HCT116 (cell line): Measurements from ENCODE around the gene UGP2. TPM values are rescaled to one million over a fixed set of nuclear protein-coding genes. Genes with fewer than 3 reads are reported as not detected.

ENCODE experiments used
- ATAC-seq: fragments of 200-7000 bp; cut with Tn5 transposase; 2 replicates; pipeline ENCODE4 v1.9.1; 2020; ENCODE audit warnings: mild to moderate bottlenecking, moderate library complexity
- BruUV-seq: library from RNA; stranded (reverse); fragments of 400-500 nt; replicated peaks from 2 replicates; lab custom pipeline; 2021; lab: Mats Ljungman, UMichigan
- CTCF ChIA-PET: fragments of 300-600 bp; sonication (Branson Sonifier 250); formaldehyde crosslinking; loops from one replicate; lab custom pipeline; 2021; ENCODE audit warnings: antibody characterized with exemption; lab: Charles Lee
- POLR2A ChIA-PET: fragments of 300-600, 350-600 bp; sonication (Branson Sonifier 250); formaldehyde crosslinking; loops from one replicate; lab custom pipeline; 2021; ENCODE audit warnings: antibody characterized with exemption; lab: Charles Lee
- RAD21 ChIA-PET, 2 experiments: fragments of 300-600 bp; sonication (Branson Sonifier 250); formaldehyde crosslinking; loops; one replicate each; lab custom pipeline; 2023; ENCODE audit warnings: low total read pairs in 2 of 2; ENCODE audit not compliant: uncharacterized antibody in 2 of 2, unreplicated experiment in 2 of 2, low non-redundant PET in 1 of 2; lab: Charles Lee
- DNase-seq: peaks from one replicate; pipeline ENCODE4 v3.0.0-alpha.2; 2010; ENCODE audit warnings: low read depth, low spot score
- H2AFZ ChIP-seq: fragments of 200-600 bp; shearing (Covaris generic), sonication (generic); 2 replicates; pipeline ENCODE4 v1.6.1; 2017; ENCODE audit warnings: low read depth, mixed run types, mixed read lengths, antibody characterized with exemption, low read length; ENCODE audit not compliant: poor library complexity, severe bottlenecking
- H3K27ac ChIP-seq: 2 replicates; pipeline ENCODE4 v1.5.1; 2012; ENCODE audit warnings: low read depth, low read length
- H3K27me3 ChIP-seq: fragments of 200-600 bp; sonication (generic); 2 replicates; pipeline ENCODE4 v1.6.1; 2016; ENCODE audit warnings: mixed run types, low read length, mixed read lengths; ENCODE audit not compliant: insufficient read depth
- H3K36me3 ChIP-seq, 2 experiments: fragments of 200-500 bp in 1 of 2; fragments of 200-600 bp in 1 of 2; sonication (Bioruptor generic) in 1 of 2; sonication (generic) in 1 of 2; 2 replicates each; pipeline versions ENCODE4 v1.5.1 to v1.6.1; 2014 to 2016; ENCODE audit warnings: low read length in 2 of 2, inconsistent platforms in 1 of 2, mixed read lengths in 1 of 2, mixed run types in 1 of 2; ENCODE audit not compliant: insufficient read depth in 2 of 2, control insufficient read depth in 1 of 2
- H3K4me1 ChIP-seq, 2 experiments: fragments of 200-600 bp in 1 of 2; sonication (generic) in 1 of 2; 2 replicates each; pipeline versions ENCODE4 v1.5.1 to v1.6.1; 2012 to 2017; ENCODE audit warnings: low read length in 2 of 2, inconsistent platforms in 1 of 2, mild to moderate bottlenecking in 1 of 2, mixed read lengths in 1 of 2, mixed run types in 1 of 2, moderate library complexity in 1 of 2; ENCODE audit not compliant: insufficient read depth in 2 of 2, control insufficient read depth in 1 of 2
- H3K4me2 ChIP-seq: fragments of 200-600 bp; sonication (generic); 2 replicates; pipeline ENCODE4 v1.6.1; 2017; ENCODE audit warnings: mixed run types, low read length, mixed read lengths
- H3K4me3 ChIP-seq, 2 experiments: fragments of 200-600 bp in 1 of 2; sonication (generic) in 1 of 2; replicated peaks in 1 of 2; 2 replicates each; pipeline ENCODE4 v1.5.1; 2011 to 2016; ENCODE audit warnings: low read length in 2 of 2, control low read depth in 1 of 2, low read depth in 1 of 2, mild to moderate bottlenecking in 1 of 2, mixed read lengths in 1 of 2, mixed run types in 1 of 2
- H3K79me2 ChIP-seq: fragments of 200-600 bp; sonication (generic); 2 replicates; pipeline ENCODE4 v1.6.1; 2017; ENCODE audit warnings: mild to moderate bottlenecking, mixed run types, low read length, moderate library complexity, mixed read lengths; ENCODE audit not compliant: insufficient read depth
- H3K9ac ChIP-seq: fragments of 200-600 bp; sonication (generic); 2 replicates; pipeline ENCODE4 v1.6.1; 2016; ENCODE audit warnings: low read length, mixed read lengths
- H3K9me2 ChIP-seq: fragments of 200-600 bp; sonication (generic), shearing (Covaris generic); 2 replicates; pipeline ENCODE4 v1.6.1; 2017; ENCODE audit warnings: mixed run types, mild to moderate bottlenecking, moderate library complexity; ENCODE audit not compliant: insufficient read depth
- H3K9me3 ChIP-seq, 2 experiments: fragments of 200-500 bp in 1 of 2; fragments of 200-600 bp in 1 of 2; sonication (Bioruptor generic) in 1 of 2; sonication (generic) in 1 of 2; 2 replicates each; pipeline ENCODE4 v1.6.1; 2014 to 2017; ENCODE audit warnings: low read length in 2 of 2, mixed read lengths in 2 of 2, inconsistent platforms in 1 of 2, low read depth in 1 of 2, mild to moderate bottlenecking in 1 of 2, mixed run types in 1 of 2, moderate library complexity in 1 of 2; ENCODE audit not compliant: control insufficient read depth in 1 of 2, insufficient read depth in 1 of 2
- H4K20me1 ChIP-seq: fragments of 200-600 bp; sonication (generic), shearing (Covaris generic); 2 replicates; pipeline ENCODE4 v1.6.1; 2017; ENCODE audit warnings: mixed run types, mild to moderate bottlenecking, moderate library complexity; ENCODE audit not compliant: insufficient read depth
- CBX3 ChIP-seq: IDR thresholded peaks from 2 replicates; pipeline ENCODE4 v1.6.1; 2012; ENCODE audit warnings: low read depth
- CEBPB ChIP-seq: IDR thresholded peaks from 2 replicates; pipeline ENCODE4 v1.6.1; 2012; ENCODE audit warnings: low read depth
- EZH2phosphoT487 ChIP-seq: fragments of 200-600 bp; IDR thresholded peaks from 2 replicates; pipeline ENCODE4 v1.6.1; 2018; ENCODE audit warnings: antibody characterized with exemption, borderline replicate concordance
- FOSL1 ChIP-seq: IDR thresholded peaks from 2 replicates; pipeline ENCODE4 v1.6.1; 2012; ENCODE audit warnings: low read depth
- JUND ChIP-seq: IDR thresholded peaks from 2 replicates; pipeline ENCODE4 v1.6.1; 2012
- SIN3A ChIP-seq: IDR thresholded peaks from 2 replicates; pipeline ENCODE4 v1.6.1; 2012; ENCODE audit warnings: low read depth
- YY1 ChIP-seq: IDR thresholded peaks from 2 replicates; pipeline ENCODE4 v1.6.1; 2011; ENCODE audit warnings: low read length, low read depth, moderate library complexity, mild to moderate bottlenecking; ENCODE audit not compliant: insufficient replicate concordance; ENCODE audit errors: extremely low read depth
- ZFX ChIP-seq: fragments of 450-650 bp; IDR thresholded peaks from 2 replicates; pipeline ENCODE4 v1.6.1; 2017
- ZNF274 ChIP-seq: fragments of 200-500 bp; sonication (Bioruptor generic); IDR thresholded peaks from 2 replicates; pipeline ENCODE4 v1.6.1; 2014; ENCODE audit warnings: mild to moderate bottlenecking, low read depth, low read length, inconsistent platforms
- intact Hi-C: fragments of 100-400 bp; cut with micrococcal nuclease; formaldehyde crosslinking; loops from 2 replicates; pipeline ENCODE4 v1.10.0; 2022
- total RNA-seq: library from RNA; stranded (reverse); gene quantifications from one replicate; pipeline ENCODE4 v1.2.1, GENCODE V29; 2021; ENCODE audit not compliant: unreplicated experiment
- TF ChIP-seq, protein P1 (sequence below): IDR thresholded peaks from 2 replicates; pipeline ENCODE4 v1.6.1; 2012

The UGP2 gene
- total RNA-seq, 1 experiment from 2014 or later = 57.1 TPM

DNA sequence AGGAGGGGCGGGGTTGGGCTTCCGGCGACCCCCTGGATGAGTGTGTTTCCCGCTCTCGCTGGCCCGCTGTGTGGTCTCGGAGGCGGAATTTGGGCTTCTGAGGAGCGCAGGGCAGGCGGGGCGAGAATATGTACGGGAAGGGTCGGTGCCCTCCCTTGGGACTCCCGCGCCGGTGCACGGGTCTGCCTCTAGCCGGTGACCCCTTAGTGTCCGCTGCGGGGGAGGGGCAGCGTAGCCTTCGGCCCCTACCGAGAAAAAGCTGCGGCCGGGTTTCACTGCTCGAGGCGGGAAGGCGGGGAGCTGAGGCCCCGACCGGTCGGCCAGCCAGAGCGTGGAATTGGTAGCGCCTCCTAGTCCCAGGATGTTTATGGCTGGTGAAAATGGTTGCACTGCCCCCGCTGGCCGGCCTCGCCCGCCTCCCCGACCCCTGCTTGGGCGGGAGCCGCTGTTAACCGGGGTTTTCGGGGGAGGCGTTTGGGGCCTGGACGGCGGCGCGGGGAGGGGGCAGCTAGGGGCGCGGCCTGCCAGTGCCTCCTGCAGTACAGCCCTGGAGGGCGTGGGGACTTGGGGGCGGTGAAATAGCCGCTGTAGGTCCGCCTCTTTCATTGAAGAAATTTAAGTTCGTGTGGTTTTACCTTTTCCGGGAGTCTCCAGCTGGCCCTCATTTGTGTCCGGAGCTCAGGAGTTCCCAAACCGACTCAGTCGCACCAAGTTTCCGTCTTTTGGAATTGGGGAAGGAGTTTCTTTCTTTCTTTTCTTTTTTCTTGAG lies at the start of gene UGP2 (continued):
- 0 out of 2 replicates have a peak, but pooled peaks have one; percentile 19 for TF ChIP-seq JUND
- TF ChIP-seq EZH2phosphoT487 = no peak
- TF ChIP-seq CBX3 = peak; percentile 59; the same call in 1 of the 2 replicates
- TF ChIP-seq CEBPB = no peak
- TF ChIP-seq, protein P1, sequence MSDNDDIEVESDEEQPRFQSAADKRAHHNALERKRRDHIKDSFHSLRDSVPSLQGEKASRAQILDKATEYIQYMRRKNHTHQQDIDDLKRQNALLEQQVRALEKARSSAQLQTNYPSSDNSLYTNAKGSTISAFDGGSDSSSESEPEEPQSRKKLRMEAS = peak; percentile 64; the same call in 1 of the 2 replicates
- no peak for TF ChIP-seq ZNF274
- peak; percentile 79 for TF ChIP-seq SIN3A
- TF ChIP-seq YY1 = peak; percentile 45
- TF ChIP-seq, all 23 proteins: peak for 12

DNA sequence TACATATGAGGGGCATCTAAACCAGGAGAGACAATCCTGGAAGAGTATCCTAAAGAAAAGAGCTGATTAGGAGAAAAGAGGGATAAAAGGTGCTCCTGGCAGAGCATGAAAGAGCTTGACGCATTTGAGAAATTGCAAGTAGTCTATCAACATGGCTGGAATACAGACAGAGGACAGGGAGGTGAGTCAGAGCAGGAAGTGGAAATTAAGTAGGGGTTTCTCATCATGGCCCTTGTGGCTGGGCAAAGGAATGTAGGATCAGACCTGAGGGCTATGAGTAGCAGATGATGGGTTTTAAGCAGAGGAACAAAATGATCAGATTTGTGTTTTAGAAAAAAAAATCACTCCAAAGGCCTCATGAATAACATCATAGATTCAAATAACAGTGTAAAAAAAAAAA lies 49.2 kb upstream of the UGP2 start:
- TF ChIP-seq JUND (0 out of 2 replicates have a peak, but pooled peaks have one; percentile 26), ZFX (no peak), FOSL1 (peak; percentile 30; the same call in 1 of the 2 replicates)
- TF ChIP-seq, all 23 proteins: peak for 2
- POLR2A ChIA-PET = no interaction called here
- Histone ChIP-seq H3K9me2 (no peaks in the 10 kb centered on the region), H3K27me3 (no peaks in the 10 kb centered on the region), H2AFZ (no peak overlapping the region), H3K9me3 (no peaks in the 10 kb centered on the region), H3K36me3 (no peaks in the 10 kb centered on the region), H3K27ac (no peak overlapping the region), H3K4me2 (no peak overlapping the region), H3K4me1 (peaks cover 0 to 16% of the 10 kb centered on the region in 2 experiments; a peak in 2 of 4 replicates), H4K20me1 (no peaks in the 10 kb centered on the region), H3K4me3 (no peak overlapping the region), H3K9ac (no peak overlapping the region), H3K79me2 (no peaks in the 10 kb centered on the region)
- CTCF ChIA-PET = no interaction called here
- no TSS peak for BruUV-seq
- ATAC-seq (peak; percentile 44; the same call in 1 of the 2 replicates), DNase-seq (no peak)
- intact Hi-C loops = no loop called here
- RAD21 ChIA-PET = no interaction called here
